ENCODE results near the gene THEM4. TPM values are rescaled to one million over a fixed set of nuclear protein-coding genes. Genes with fewer than 3 reads are reported as not detected.

The THEM4 gene
- total and polyA plus RNA-seq, 8 donors: 6.1 to 27.8 (median 8.4) TPM

- peak overlapping the region; percentile 81 to 93 (median 86) for H3K27ac ChIP-seq
Measured at GRCh38 chr1:151833172-151833900, 76.0 kb downstream of the THEM4 start.

GRCh38 chr1:151832318-151832980 is 76.9 kb downstream of the THEM4 start:
- no peaks in the 10 kb centered on the region for H3K27me3 ChIP-seq
- peaks cover 0 to 8% (median 2%) of the 10 kb centered on the region in 3 donors for H3K36me3 ChIP-seq
- intact Hi-C loops (cut with DNase I): no loop called here
- H3K9me3 ChIP-seq: no peaks in the 10 kb centered on the region
- H3K4me3 ChIP-seq: peak overlapping the region in 2 of 4 donors; percentile 66 to 82
- FAIRE-seq (no peak), DNase-seq (peak; percentile 92 to 99 (median 98)), ATAC-seq (peak; percentile 69 to 84 (median 76))
- peak overlapping the region; percentile 81 to 93 (median 86) for H3K27ac ChIP-seq
- H3K4me1 ChIP-seq: peaks cover 38 to 42% (median 39%) of the 10 kb centered on the region in 3 donors
- TF ChIP-seq CTCF (IDR thresholded peaks at IDR 0.05): no peak
- 12 to 13% methylated on average over 10 of the region's 10 CpGs for WGBS, 2 donors

More at GRCh38 chr1:151833172-151833900, 76.0 kb downstream of the THEM4 start:
- H3K36me3 ChIP-seq: peaks cover 0 to 3% (median 0%) of the 10 kb centered on the region in 3 donors
- H3K4me3 ChIP-seq: peak overlapping the region in 2 of 4 donors; percentile 15 to 82
- intact Hi-C loops (cut with DNase I): no loop called here
- no peak for TF ChIP-seq CTCF (IDR thresholded peaks at IDR 0.05)
- 51 to 55% methylated on average over 8 of the region's 8 CpGs for WGBS, 2 donors
- H3K9me3 ChIP-seq: no peaks in the 10 kb centered on the region
- H3K27me3 ChIP-seq: no peaks in the 10 kb centered on the region
- FAIRE-seq (no peak), ATAC-seq (no peak), DNase-seq (no peak)
- H3K4me1 ChIP-seq: peaks cover 38 to 46% (median 40%) of the 10 kb centered on the region in 3 donors

- peaks cover 0 to 8% (median 2%) of the 10 kb centered on the region in 3 donors for H3K36me3 ChIP-seq
- peaks cover 35 to 38% (median 38%) of the 10 kb centered on the region in 3 donors for H3K4me1 ChIP-seq
- H3K27me3 ChIP-seq: no peaks in the 10 kb centered on the region
- no peaks in the 10 kb centered on the region for H3K9me3 ChIP-seq
- H3K27ac ChIP-seq: peak within 1 kb of the TSS; percentile 81 to 93 (median 86)
- intact Hi-C loops (cut with DNase I): no loop called here
- no peak for FAIRE-seq
- no peak for TF ChIP-seq CTCF (IDR thresholded peaks at IDR 0.05)
- DNase-seq: peak; percentile 85 to 96 (median 90)
- H3K4me3 ChIP-seq: peak within 1 kb of the TSS; percentile 33 to 82 (median 62)
- 4 to 13% methylated on average over 5 of the region's 5 CpGs for WGBS, 2 donors
- peak; percentile 81 to 89 (median 85) for ATAC-seq
Measured at GRCh38 chr1:151831605-151832004, 77.7 kb downstream of the THEM4 start, which contains the start of gene RORC. Gene RORC (minus strand): TSS chr1:151831802. CDS start chr1:151831764, 38 bp downstream.

GRCh38 chr1:151831256-151831591 is 78.1 kb downstream of the THEM4 start:
- DNase-seq (no peak), ATAC-seq (no peak), FAIRE-seq (no peak)
- Histone ChIP-seq H3K27me3 (no peaks in the 10 kb centered on the region), H3K4me1 (peaks cover 33 to 38% (median 37%) of the 10 kb centered on the region in 3 donors), H3K9me3 (no peaks in the 10 kb centered on the region), H3K36me3 (peaks cover 0 to 10% (median 2%) of the 10 kb centered on the region in 3 donors), H3K27ac (peak overlapping the region; percentile 81 to 93 (median 86)), H3K4me3 (peak overlapping the region; percentile 33 to 82 (median 62))
- 9 to 14% methylated on average over 4 of the region's 4 CpGs for WGBS, 2 donors
- intact Hi-C loops (cut with DNase I): no loop called here
- TF ChIP-seq CTCF (IDR thresholded peaks at IDR 0.05): no peak
